Psoas muscle (tissue), 8 donors: Measurements from ENCODE around the gene PHF10. TPM values are rescaled to one million over a fixed set of nuclear protein-coding genes. Genes with fewer than 3 reads are reported as not detected.
"Not testable (repeated sequence)": the region's sequence is repeated elsewhere in the genome, so short reads cannot be mapped to it uniquely, and the experiment has no call there.

Experiments
- ATAC-seq, 4 donors: fragments of 200-7000 bp; cut with Tn5 transposase; one replicate each; pipeline ENCODE4 v1.9.1; 2020; ENCODE audit warnings: moderate library complexity in 3 of 4, mild to moderate bottlenecking in 2 of 4
- DNase-seq, 2 donors: peaks; one replicate each; pipeline ENCODE4 v3.0.0-alpha.2; 2020
- H3K27ac ChIP-seq: fragments of 200-600 bp; one replicate; pipeline ENCODE4 v1.8.0; 2022
- H3K27me3 ChIP-seq, 3 donors: fragments of 200-600 bp in 1 of 3; one replicate each; pipeline versions ENCODE4 v1.6.1 to v1.8.0; 2013 to 2022; ENCODE audit warnings: low read length in 2 of 3, mild to moderate bottlenecking in 2 of 3, moderate library complexity in 1 of 3; ENCODE audit not compliant: insufficient read depth in 3 of 3
- H3K36me3 ChIP-seq, 2 donors: fragments of 200-600 bp in 1 of 2; one replicate each; pipeline versions ENCODE4 v1.6.1 to v1.8.0; 2013 to 2022; ENCODE audit warnings: low read depth in 1 of 2, mild to moderate bottlenecking in 1 of 2, moderate library complexity in 1 of 2; ENCODE audit not compliant: insufficient read depth in 1 of 2
- H3K4me1 ChIP-seq: fragments of 200-600 bp; one replicate; pipeline ENCODE4 v1.8.0; 2022
- H3K4me3 ChIP-seq: fragments of 200-600 bp; one replicate; pipeline ENCODE4 v1.8.0; 2022; ENCODE audit warnings: mild to moderate bottlenecking
- H3K9me3 ChIP-seq: fragments of 200-600 bp; one replicate; pipeline ENCODE4 v1.8.0; 2022
- WGBS, 3 donors: extraction: QIAGEN DNeasy Blood & Tissue Kit; methylation state at CpG; one replicate each; pipeline versions ENCODE4 v1.1.6 to v1.1.7; 2013; 5-methylcytosine and 5-hydroxymethylcytosine counted together
- intact Hi-C, 2 donors: fragments of 100-400 bp; cut with DNase I; formaldehyde crosslinking; loops; one replicate each; pipeline versions ENCODE4 v1.11.0 to v1.14.2; 2022
- long read RNA-seq, 2 donors: library from polyadenylated mRNA; unstranded; transcript quantifications; one replicate each; pipeline ENCODE4 v2.0.0, GENCODE V29; 2021
- polyA plus RNA-seq, 3 donors: library from polyadenylated mRNA; stranded (reverse); fragments of 200-250 nt; gene quantifications; one replicate each; pipeline ENCODE4 v1.2.3, GENCODE V29; 2013
- total RNA-seq, 4 donors: library from RNA; stranded (reverse); fragmentation: NEBNext Ultra II Directional in 2 of 4; extraction: Animal tissue kit (Norgen Biotek cat#: 25700) in 2 of 4; gene quantifications; one replicate each; pipeline versions ENCODE4 v1.2.1 to v1.2.4, GENCODE V29; 2021 to 2023
- TF ChIP-seq, protein P1 (sequence below): fragments of 200-600 bp; IDR thresholded peaks from one replicate; pipeline ENCODE4 v1.8.0; 2022; ENCODE audit warnings: antibody characterized with exemption
- donor health status: healthy with polysubstance abuse.
- donor health status: DM: no; HTN: no; CAD: no; lungs with moderate emphysema.
- donor health status: Bipolar disorder and iron deficiency.
- donor health status: healthy.
- donor health status: DM: yes; HTN: yes; CAD: no.
- donor health status: DM: no; HTN: no; CAD: no.
- donor health status: DM: no; HTN: no; CAD: no.
- donor health status: DM: yes; HTN: yes; CAD: no.

The PHF10 gene
- total RNA-seq, result 10 to 100 TPM; 47.1 to 59.8 (median 50.9) TPM
- polyA plus RNA-seq, result 10 to 100 TPM; 20.2 to 66.6 (median 29.4) TPM
- long read RNA-seq, donor 1, full-length matches to known transcripts, result 29 of 51 reads
- long read RNA-seq, donor 1, partial matches to known transcripts, result 6 of 51 reads
- long read RNA-seq, donor 1, other reads (novel, unspliced or antisense), result 16 of 51 reads
- long read RNA-seq, donor 2, full-length matches to known transcripts, result 48 of 80 reads
- long read RNA-seq, donor 2, partial matches to known transcripts, result 23 of 80 reads
- long read RNA-seq, donor 2, other reads (novel, unspliced or antisense), result 9 of 80 reads

DNA sequence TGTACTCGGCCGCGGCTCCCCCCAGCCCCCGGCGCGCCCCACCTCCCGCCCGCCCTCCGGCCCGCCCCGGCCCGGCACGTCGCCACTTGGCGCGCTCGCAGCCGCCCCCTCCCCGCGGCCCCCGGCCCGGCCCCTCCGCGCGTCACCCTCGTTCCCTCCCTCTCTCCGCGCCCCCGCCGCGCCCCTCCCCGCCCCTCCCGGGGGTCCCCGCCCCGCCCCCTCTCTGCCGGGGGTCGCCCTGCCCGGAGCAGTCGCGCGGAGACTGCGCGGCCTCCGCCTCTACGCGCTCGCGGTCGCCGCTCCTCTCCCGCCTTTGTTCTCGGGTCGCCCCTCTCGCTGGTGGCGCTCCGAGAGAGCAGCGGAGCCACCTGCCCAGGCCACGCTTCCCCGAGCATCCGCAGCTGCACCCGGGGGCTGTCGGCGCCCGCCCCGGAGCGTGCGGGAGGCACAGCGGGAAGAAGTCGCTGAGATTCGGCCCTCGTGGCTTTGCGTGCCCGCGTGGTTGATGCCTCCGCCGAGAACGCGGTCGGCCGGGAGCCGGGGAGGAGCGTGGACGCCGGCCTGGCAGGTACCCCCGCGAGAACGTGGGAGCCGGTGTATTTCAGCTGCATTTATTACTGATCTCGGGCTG, at the start of gene PHF10:
PHF10 (minus strand) TSS at position 7 of the 631 bp plus-strand sequence. CDS start 569 bp downstream, outside the sequence.
- WGBS, 3 donors, result 1 to 2% (median 1%) methylated on average over 42 to 81 of the region's 89 CpGs
- DNase-seq (peak; percentile 52 to 71), ATAC-seq (peak; percentile 41 to 59 (median 44))
- Histone ChIP-seq H3K4me1 (peaks cover 25% of the 10 kb centered on the region), H3K27ac (peak within 1 kb of the TSS; percentile 89), H3K4me3 (peak within 1 kb of the TSS; percentile 79), H3K27me3 (no peaks in the 10 kb centered on the region), H3K36me3 (no peaks in the 10 kb centered on the region), H3K9me3 (no peaks in the 10 kb centered on the region)
- TF ChIP-seq, protein P1, sequence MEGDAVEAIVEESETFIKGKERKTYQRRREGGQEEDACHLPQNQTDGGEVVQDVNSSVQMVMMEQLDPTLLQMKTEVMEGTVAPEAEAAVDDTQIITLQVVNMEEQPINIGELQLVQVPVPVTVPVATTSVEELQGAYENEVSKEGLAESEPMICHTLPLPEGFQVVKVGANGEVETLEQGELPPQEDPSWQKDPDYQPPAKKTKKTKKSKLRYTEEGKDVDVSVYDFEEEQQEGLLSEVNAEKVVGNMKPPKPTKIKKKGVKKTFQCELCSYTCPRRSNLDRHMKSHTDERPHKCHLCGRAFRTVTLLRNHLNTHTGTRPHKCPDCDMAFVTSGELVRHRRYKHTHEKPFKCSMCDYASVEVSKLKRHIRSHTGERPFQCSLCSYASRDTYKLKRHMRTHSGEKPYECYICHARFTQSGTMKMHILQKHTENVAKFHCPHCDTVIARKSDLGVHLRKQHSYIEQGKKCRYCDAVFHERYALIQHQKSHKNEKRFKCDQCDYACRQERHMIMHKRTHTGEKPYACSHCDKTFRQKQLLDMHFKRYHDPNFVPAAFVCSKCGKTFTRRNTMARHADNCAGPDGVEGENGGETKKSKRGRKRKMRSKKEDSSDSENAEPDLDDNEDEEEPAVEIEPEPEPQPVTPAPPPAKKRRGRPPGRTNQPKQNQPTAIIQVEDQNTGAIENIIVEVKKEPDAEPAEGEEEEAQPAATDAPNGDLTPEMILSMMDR, result no peak
- intact Hi-C loops, result loop anchor here in 1 of 2 donors (1.0 to 10.0 kb wide), 2 partner anchors 27 to 830 kb away; partner anchors contain the start of genes DYNLT2, ERMARD, PSMB1 and TBP

- Histone ChIP-seq H3K36me3 (peaks cover 10 to 87% of the 10 kb centered on the region in 2 donors), H3K9me3 (no peaks in the 10 kb centered on the region), H3K27ac (no peak overlapping the region), H3K27me3 (no peaks in the 10 kb centered on the region), H3K4me3 (no peak overlapping the region), H3K4me1 (no peaks in the 10 kb centered on the region)
- WGBS, 3 donors, result 94 to 97% (median 95%) methylated on average over 13 of the region's 13 CpGs
- TF ChIP-seq, protein P1, result no peak
- no peak for DNase-seq
- ATAC-seq, result no peak
- intact Hi-C loops, result no loop called here
These were observed 42.8 kb upstream of the PHF10 start for GRCh38 chr6:169766921-169767736.

GRCh38 chr6:169766232-169766631, 41.9 kb upstream of the PHF10 start:
- intact Hi-C loops, result no loop called here
- no peak overlapping the region for H3K4me3 ChIP-seq
- no peak for DNase-seq
- no peak for ATAC-seq
- H3K27me3 ChIP-seq, result no peaks in the 10 kb centered on the region
- 93 to 94% (median 93%) methylated on average over 5 of the region's 5 CpGs for WGBS, 3 donors
- peaks cover 10 to 87% of the 10 kb centered on the region in 2 donors for H3K36me3 ChIP-seq
- no peaks in the 10 kb centered on the region for H3K4me1 ChIP-seq
- TF ChIP-seq, protein P1, result no peak
- H3K27ac ChIP-seq, result no peak overlapping the region
- no peaks in the 10 kb centered on the region for H3K9me3 ChIP-seq

- H3K4me1 ChIP-seq, DNase-seq, H3K27me3 ChIP-seq, H3K9me3 ChIP-seq, H3K27ac ChIP-seq, ATAC-seq, H3K4me3 ChIP-seq, intact Hi-C loops: not testable (repeated sequence)
- 92 to 99% (median 95%) methylated on average over 5 to 10 of the region's 10 CpGs for WGBS, 3 donors
- H3K36me3 ChIP-seq, result peaks cover 13 to 92% of the 10 kb centered on the region in 2 donors
These were observed 41.5 kb upstream of the PHF10 start for GRCh38 chr6:169765789-169766188.

GRCh38 chr6:169763881-169764280, 39.6 kb upstream of the PHF10 start:
- no peak overlapping the region for H3K27ac ChIP-seq
- DNase-seq (no peak), ATAC-seq (no peak)
- peaks cover 15 to 94% of the 10 kb centered on the region in 2 donors for H3K36me3 ChIP-seq
- TF ChIP-seq, protein P1, result no peak
- intact Hi-C loops, result no loop called here
- WGBS, 3 donors, result 61 to 62% (median 62%) methylated on average over 10 of the region's 10 CpGs
- H3K9me3 ChIP-seq, result no peaks in the 10 kb centered on the region
- H3K4me1 ChIP-seq, result no peaks in the 10 kb centered on the region
- H3K4me3 ChIP-seq, result no peak overlapping the region
- H3K27me3 ChIP-seq, result no peaks in the 10 kb centered on the region
